ENCODE data around the gene TMEM14A.

GRCh38 chr6:52706001-52706400 is 35.1 kb downstream of the TMEM14A start:
- no peak for TF ChIP-seq SUZ12 (IDR thresholded peaks at IDR 0.05)
- TF ChIP-seq TARDBP (IDR thresholded peaks at IDR 0.05): no peak
- TF ChIP-seq NFRKB (IDR thresholded peaks at IDR 0.05): no peak
- no peak for TF ChIP-seq ZNF384 (IDR thresholded peaks at IDR 0.05)
- TF ChIP-seq SP1 (IDR thresholded peaks at IDR 0.05): no peak
- no peak for TF ChIP-seq FOXA1 (IDR thresholded peaks at IDR 0.05)
- TF ChIP-seq FOXM1 (IDR thresholded peaks at IDR 0.05; ENCODE audit: borderline replicate concordance): no peak
- TF ChIP-seq FOXK2 (IDR thresholded peaks at IDR 0.05): no peak
- TF ChIP-seq BHLHE40 (IDR thresholded peaks at IDR 0.05; ENCODE audit: borderline replicate concordance): no peak
